NCI-H748 (cell line): ENCODE results near the gene MEI4.

Experiments
- DNase-seq: peaks from one replicate; lab custom pipeline; 2025; ENCODE audit not compliant: unreplicated experiment; lab: John Stamatoyannopoulos, UW

Gene MEI4

GRCh38 chr6:77930952-77931351, 278.1 kb downstream of the MEI4 start:
- no peak for DNase-seq

- DNase-seq, result no peak
Observed at GRCh38 chr6:77962070-77962469, 309.2 kb downstream of the MEI4 start.

GRCh38 chr6:77965449-77965848, 312.6 kb downstream of the MEI4 start:
- no peak for DNase-seq

GRCh38 chr6:77972334-77972733, 319.5 kb downstream of the MEI4 start:
- no peak for DNase-seq
